ENCODE measurements around the gene PRSS53. TPM values are rescaled to one million over a fixed set of nuclear protein-coding genes. Genes with fewer than 3 reads are reported as not detected.

The PRSS53 gene
- total RNA-seq, 1 experiment from 2014 or later, result 4.0 TPM

DNA sequence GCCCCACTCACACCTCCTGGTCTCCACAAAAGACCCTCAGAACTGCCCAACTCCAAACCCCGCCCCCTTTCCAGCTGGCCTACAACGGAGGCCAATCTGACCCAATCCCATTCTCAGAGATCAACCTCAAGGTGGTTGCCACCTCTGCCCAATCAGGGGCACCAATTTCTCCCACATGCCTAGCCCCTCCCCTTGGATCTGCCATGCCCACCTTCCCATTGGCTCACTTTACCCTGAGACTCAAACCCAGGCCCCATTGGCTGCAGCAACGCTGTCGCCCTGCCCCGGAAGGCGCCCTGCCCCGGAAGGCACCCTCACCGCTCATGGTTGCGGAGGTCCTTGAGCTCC is 25.3 kb downstream of the PRSS53 start:
- no peaks in the 10 kb centered on the region for H4K20me1 ChIP-seq (ENCODE audit: insufficient read depth, low read depth, low read length)
- 0 out of 2 replicates have a peak, but pooled peaks cover 3% of the 10 kb centered on the region for H3K36me3 ChIP-seq (ENCODE audit: insufficient read depth, low read length)
- peaks cover 33% of the 10 kb centered on the region for H3K79me2 ChIP-seq (ENCODE audit: low read length)
- no peaks in the 10 kb centered on the region for H3K9me2 ChIP-seq (replicated peaks; ENCODE audit: insufficient read depth, low read length)
- no peaks in the 10 kb centered on the region for H3K4me1 ChIP-seq (ENCODE audit: low read length)
- no peaks in the 10 kb centered on the region for H3K9me3 ChIP-seq (ENCODE audit: low read length)
- no peak overlapping the region for H3K9ac ChIP-seq (ENCODE audit: low read length)
- no peak overlapping the region for H3K4me3 ChIP-seq (ENCODE audit: low read length)
- H3K27me3 ChIP-seq (ENCODE audit: low read length), result no peaks in the 10 kb centered on the region
- H2AFZ ChIP-seq (ENCODE audit: low read length), result no peak overlapping the region
- no peak overlapping the region for H3K4me2 ChIP-seq (ENCODE audit: low read depth, low read length, poor library complexity, severe bottlenecking)
- H3K27ac ChIP-seq (ENCODE audit: low read length), result no peak overlapping the region
- DNase-seq, result no peak

DNA sequence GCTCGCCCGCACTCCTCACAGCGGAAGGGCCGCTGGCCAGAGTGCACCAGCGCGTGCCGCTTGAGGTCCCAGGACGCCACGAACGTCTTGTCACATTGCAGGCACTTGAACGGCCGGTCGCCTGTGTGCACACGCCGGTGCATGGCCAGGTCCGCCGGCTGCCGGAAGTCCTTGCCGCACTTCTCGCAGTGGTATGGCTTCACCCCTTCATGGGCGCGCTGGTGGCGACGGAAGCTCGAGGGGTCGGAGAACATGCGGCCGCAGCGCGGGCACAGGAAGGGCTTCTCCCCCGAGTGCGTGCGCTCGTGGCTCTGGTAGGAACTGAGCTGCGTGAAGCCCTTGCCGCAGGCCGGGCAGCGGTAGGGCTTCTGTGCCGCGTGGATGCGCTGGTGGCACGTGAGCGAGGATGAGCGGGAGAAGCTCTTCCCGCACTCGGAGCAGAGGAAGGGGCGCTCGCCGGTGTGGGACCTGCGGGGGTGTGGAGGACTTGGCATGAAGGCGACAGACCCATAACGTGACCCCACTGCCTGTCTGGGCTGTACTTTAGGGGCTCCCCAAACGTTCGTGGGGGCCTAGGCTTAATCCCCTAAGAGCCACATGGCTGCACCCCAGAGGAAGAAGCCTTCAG is 26.8 kb downstream of the PRSS53 start:
- 0 out of 2 replicates have a peak, but pooled peaks cover 3% of the 10 kb centered on the region for H3K36me3 ChIP-seq (ENCODE audit: insufficient read depth, low read length)
- no peak overlapping the region for H3K4me3 ChIP-seq (ENCODE audit: low read length)
- no peaks in the 10 kb centered on the region for H4K20me1 ChIP-seq (ENCODE audit: insufficient read depth, low read depth, low read length)
- no peaks in the 10 kb centered on the region for H3K27me3 ChIP-seq (ENCODE audit: low read length)
- H3K9me2 ChIP-seq (replicated peaks; ENCODE audit: insufficient read depth, low read length), result no peaks in the 10 kb centered on the region
- H2AFZ ChIP-seq (ENCODE audit: low read length), result no peak overlapping the region
- no peaks in the 10 kb centered on the region for H3K9me3 ChIP-seq (ENCODE audit: low read length)
- peaks cover 20% of the 10 kb centered on the region for H3K79me2 ChIP-seq (ENCODE audit: low read length)
- no peaks in the 10 kb centered on the region for H3K4me1 ChIP-seq (ENCODE audit: low read length)
- no peak overlapping the region for H3K9ac ChIP-seq (ENCODE audit: low read length)
- no peak overlapping the region for H3K27ac ChIP-seq (ENCODE audit: low read length)
- no peak for DNase-seq
- H3K4me2 ChIP-seq (ENCODE audit: low read depth, low read length, poor library complexity, severe bottlenecking), result no peak overlapping the region

DNA sequence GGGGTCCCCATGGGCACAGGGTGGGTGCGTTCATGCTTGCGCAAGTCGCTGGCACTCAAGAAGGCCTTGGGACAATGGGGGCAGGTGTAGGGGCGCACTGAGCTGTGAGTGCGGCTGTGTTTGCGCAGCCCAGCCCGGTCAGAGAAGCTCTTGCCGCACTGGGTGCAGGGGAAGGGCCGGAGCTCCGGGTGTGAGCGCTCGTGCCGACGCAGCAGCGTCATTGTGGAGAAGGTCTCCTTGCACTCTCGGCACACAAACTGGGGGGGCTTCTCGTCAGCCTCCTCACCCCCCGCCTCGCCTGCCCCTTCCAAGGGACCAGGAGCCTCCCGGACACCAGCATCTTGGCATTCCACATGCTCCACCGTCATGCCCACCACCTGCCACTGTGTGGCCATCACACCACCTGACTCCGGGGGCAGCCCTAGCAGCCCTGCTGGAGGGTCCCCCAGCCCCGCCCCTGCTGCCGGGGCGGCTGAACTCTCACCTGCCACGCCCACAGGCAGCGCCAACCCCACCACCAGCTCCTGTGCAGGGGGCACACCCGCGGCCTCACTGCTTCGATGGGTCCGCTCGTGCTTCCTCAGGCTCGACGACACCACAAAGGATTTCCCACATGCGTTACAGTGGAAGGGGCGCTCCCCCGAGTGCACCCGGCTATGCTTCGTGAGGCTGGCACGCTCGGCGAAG is 27.5 kb downstream of the PRSS53 start:
- Histone ChIP-seq H3K27ac (ENCODE audit: low read length) (no peak overlapping the region), H3K4me3 (ENCODE audit: low read length) (no peak overlapping the region), H3K4me2 (ENCODE audit: low read depth, low read length, poor library complexity, severe bottlenecking) (no peak overlapping the region), H3K9me2 (replicated peaks; ENCODE audit: insufficient read depth, low read length) (no peaks in the 10 kb centered on the region), H2AFZ (ENCODE audit: low read length) (no peak overlapping the region), H3K36me3 (ENCODE audit: insufficient read depth, low read length) (0 out of 2 replicates have a peak, but pooled peaks cover 3% of the 10 kb centered on the region), H4K20me1 (ENCODE audit: insufficient read depth, low read depth, low read length) (no peaks in the 10 kb centered on the region), H3K9me3 (ENCODE audit: low read length) (no peaks in the 10 kb centered on the region), H3K27me3 (ENCODE audit: low read length) (no peaks in the 10 kb centered on the region), H3K79me2 (ENCODE audit: low read length) (peaks cover 14% of the 10 kb centered on the region), H3K9ac (ENCODE audit: low read length) (no peak overlapping the region), H3K4me1 (ENCODE audit: low read length) (no peaks in the 10 kb centered on the region)
- no peak for DNase-seq

DNA sequence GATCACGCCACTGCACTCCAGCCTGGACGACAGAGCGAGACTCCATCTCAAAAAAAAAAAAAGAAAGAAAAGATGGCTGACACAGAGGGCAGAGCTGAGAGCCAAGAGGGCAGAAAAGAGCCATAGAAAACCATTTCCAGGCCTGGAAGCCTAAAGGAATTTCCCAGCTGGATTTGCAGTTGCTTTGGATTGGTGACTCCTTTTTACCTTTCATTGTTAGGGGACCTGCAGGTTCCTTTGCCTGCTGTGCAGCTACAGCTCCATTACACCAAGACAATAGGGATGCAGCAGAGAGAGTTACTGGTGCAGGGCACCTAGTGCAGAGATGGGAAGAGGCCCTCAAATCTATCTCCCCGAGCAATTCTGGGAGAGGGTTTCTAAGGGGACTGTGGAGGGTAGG is 33.1 kb downstream of the PRSS53 start:
- Histone ChIP-seq H3K9me3 (ENCODE audit: low read length) (no peaks in the 10 kb centered on the region), H3K9ac (ENCODE audit: low read length) (no peak overlapping the region), H3K4me2 (ENCODE audit: low read depth, low read length, poor library complexity, severe bottlenecking) (no peak overlapping the region), H3K4me1 (ENCODE audit: low read length) (no peaks in the 10 kb centered on the region), H4K20me1 (ENCODE audit: insufficient read depth, low read depth, low read length) (no peaks in the 10 kb centered on the region), H3K27me3 (ENCODE audit: low read length) (no peaks in the 10 kb centered on the region), H3K36me3 (ENCODE audit: insufficient read depth, low read length) (0 out of 2 replicates have a peak, but pooled peaks cover under 1% of the 10 kb centered on the region), H3K27ac (ENCODE audit: low read length) (no peak overlapping the region), H3K4me3 (ENCODE audit: low read length) (no peak overlapping the region), H3K79me2 (ENCODE audit: low read length) (no peaks in the 10 kb centered on the region), H2AFZ (ENCODE audit: low read length) (no peak overlapping the region), H3K9me2 (replicated peaks; ENCODE audit: insufficient read depth, low read length) (no peaks in the 10 kb centered on the region)
- DNase-seq, result no peak

DNA sequence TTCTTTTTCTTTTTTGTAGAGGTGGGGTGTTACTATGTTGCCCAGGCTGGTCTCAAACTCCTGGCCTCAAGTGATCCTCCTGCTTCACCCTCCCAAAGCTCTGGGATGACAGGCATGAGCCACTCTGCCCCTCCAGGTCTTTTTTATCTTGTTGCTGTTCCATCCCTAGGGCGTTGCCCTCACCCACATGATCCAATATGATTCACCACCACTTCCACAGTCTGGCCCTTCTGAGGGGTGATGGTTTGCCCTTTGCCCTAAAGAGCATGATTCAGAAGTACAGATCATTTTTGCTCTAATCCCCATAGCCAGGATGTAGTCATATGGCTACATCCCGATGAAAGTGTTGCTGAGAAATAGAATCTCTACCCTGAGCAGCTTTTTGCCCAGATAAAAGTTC is 36.6 kb downstream of the PRSS53 start:
- no peak overlapping the region for H3K27ac ChIP-seq (ENCODE audit: low read length)
- H3K9me2 ChIP-seq (replicated peaks; ENCODE audit: insufficient read depth, low read length), result no peaks in the 10 kb centered on the region
- DNase-seq, result no peak
- H3K79me2 ChIP-seq (ENCODE audit: low read length), result no peaks in the 10 kb centered on the region
- H3K36me3 ChIP-seq (ENCODE audit: insufficient read depth, low read length), result no peaks in the 10 kb centered on the region
- H3K27me3 ChIP-seq (ENCODE audit: low read length), result no peaks in the 10 kb centered on the region
- no peak overlapping the region for H3K4me2 ChIP-seq (ENCODE audit: low read depth, low read length, poor library complexity, severe bottlenecking)
- no peak overlapping the region for H2AFZ ChIP-seq (ENCODE audit: low read length)
- H3K4me1 ChIP-seq (ENCODE audit: low read length), result no peaks in the 10 kb centered on the region
- no peak overlapping the region for H3K9ac ChIP-seq (ENCODE audit: low read length)
- no peaks in the 10 kb centered on the region for H3K9me3 ChIP-seq (ENCODE audit: low read length)
- H4K20me1 ChIP-seq (ENCODE audit: insufficient read depth, low read depth, low read length), result no peaks in the 10 kb centered on the region
- H3K4me3 ChIP-seq (ENCODE audit: low read length), result no peak overlapping the region

DNA sequence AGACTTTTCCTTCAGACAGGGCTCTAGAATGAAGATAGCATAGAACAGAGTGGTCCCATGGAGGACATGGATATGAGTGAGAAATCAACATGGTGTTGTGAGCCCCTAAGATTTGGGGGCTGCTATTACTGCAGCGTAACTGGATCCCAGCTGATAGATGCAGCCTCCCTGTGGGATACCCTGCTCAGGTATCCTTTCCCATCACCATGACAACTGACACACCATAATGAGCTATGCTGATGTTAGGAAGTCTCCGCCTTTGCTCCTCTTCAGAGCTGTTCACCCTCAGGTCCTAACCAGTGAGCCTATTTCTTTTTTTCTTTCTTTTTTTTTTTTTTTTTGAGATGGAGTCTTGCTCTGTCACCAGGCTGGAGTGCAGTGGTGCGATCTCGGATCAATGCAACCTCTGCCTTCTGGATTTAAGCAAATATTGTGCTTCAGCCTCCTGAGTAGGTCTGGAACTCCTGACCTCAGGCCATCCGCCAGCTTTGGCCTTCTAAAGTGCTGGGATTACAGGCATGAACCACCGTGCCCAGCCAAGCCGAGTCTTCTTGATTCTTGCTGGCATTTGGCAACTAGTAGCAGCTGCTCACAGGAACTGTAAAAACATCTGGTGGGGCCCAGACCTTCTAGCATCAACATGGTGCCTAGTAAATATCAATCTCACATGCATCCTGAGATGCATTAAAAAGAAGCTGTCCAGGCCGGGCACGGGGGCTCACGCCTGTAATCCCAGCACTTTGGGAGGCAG is 38.3 kb downstream of the PRSS53 start:
- Histone ChIP-seq H3K27ac (ENCODE audit: low read length) (no peak overlapping the region), H3K9me3 (ENCODE audit: low read length) (no peaks in the 10 kb centered on the region), H2AFZ (ENCODE audit: low read length) (no peak overlapping the region), H3K79me2 (ENCODE audit: low read length) (no peaks in the 10 kb centered on the region), H3K9me2 (replicated peaks; ENCODE audit: insufficient read depth, low read length) (no peaks in the 10 kb centered on the region), H3K4me2 (ENCODE audit: low read depth, low read length, poor library complexity, severe bottlenecking) (no peak overlapping the region), H3K4me1 (ENCODE audit: low read length) (no peaks in the 10 kb centered on the region), H3K4me3 (ENCODE audit: low read length) (no peak overlapping the region), H3K36me3 (ENCODE audit: insufficient read depth, low read length) (no peaks in the 10 kb centered on the region), H3K9ac (ENCODE audit: low read length) (no peak overlapping the region), H3K27me3 (ENCODE audit: low read length) (no peaks in the 10 kb centered on the region), H4K20me1 (ENCODE audit: insufficient read depth, low read depth, low read length) (no peaks in the 10 kb centered on the region)
- DNase-seq, result no peak

DNA sequence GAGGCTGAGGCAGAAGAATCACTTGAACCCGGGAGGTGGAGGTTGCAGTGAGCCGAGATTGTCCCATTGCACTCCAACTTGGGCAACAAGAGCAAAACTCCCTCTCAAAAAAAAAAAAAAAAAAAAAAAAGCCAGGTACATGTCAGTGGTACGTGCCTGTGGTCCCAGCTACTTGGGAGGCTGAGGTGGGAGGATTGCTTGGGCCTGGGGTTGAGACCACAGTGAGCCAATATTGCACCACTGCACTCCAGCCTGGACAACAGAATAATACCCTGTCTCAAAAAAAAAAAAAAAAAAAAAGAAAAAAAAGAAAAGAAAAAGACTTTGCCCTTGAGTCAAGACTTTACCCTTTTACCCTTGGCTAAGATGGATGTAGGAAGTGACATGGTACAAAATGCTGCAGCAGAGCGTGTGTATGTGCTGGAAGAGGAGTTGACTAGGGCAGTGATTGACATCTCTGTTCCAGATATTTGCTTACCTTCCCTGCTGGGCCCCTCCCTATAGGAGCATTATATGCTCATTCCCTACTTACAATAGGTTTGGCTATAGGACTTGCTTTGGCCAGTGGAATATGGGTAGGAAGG is 44.8 kb downstream of the PRSS53 start:
- no peaks in the 10 kb centered on the region for H4K20me1 ChIP-seq (ENCODE audit: insufficient read depth, low read depth, low read length)
- no peak for DNase-seq
- no peak overlapping the region for H3K9ac ChIP-seq (ENCODE audit: low read length)
- H3K9me2 ChIP-seq (replicated peaks; ENCODE audit: insufficient read depth, low read length), result no peaks in the 10 kb centered on the region
- H3K79me2 ChIP-seq (ENCODE audit: low read length), result no peaks in the 10 kb centered on the region
- no peak overlapping the region for H3K4me3 ChIP-seq (ENCODE audit: low read length)
- H3K27ac ChIP-seq (ENCODE audit: low read length), result no peak overlapping the region
- no peak overlapping the region for H3K4me2 ChIP-seq (ENCODE audit: low read depth, low read length, poor library complexity, severe bottlenecking)
- no peaks in the 10 kb centered on the region for H3K27me3 ChIP-seq (ENCODE audit: low read length)
- H3K4me1 ChIP-seq (ENCODE audit: low read length), result no peaks in the 10 kb centered on the region
- H2AFZ ChIP-seq (ENCODE audit: low read length), result no peak overlapping the region
- H3K36me3 ChIP-seq (ENCODE audit: insufficient read depth, low read length), result no peaks in the 10 kb centered on the region
- H3K9me3 ChIP-seq (ENCODE audit: low read length), result no peaks in the 10 kb centered on the region

DNA sequence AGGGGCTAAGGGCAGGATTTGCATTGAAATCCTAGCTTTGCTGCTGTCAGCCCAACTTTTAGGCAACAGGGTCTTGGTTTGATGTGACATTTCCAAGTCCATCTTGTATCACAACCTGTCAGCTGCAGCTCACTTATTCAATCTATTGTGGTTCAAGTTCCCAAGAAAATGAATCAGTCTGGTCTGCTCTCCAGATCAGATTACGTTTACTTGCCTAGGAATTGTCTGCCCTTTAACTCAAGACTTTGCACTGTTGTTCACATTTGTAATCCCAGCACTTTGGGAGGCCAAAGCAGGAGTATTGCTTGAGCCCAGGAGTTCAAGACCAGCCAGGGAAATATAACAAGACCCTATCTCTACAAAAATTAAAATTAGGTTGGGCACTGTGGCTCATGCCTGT is 45.4 kb downstream of the PRSS53 start:
- H3K9me2 ChIP-seq (replicated peaks; ENCODE audit: insufficient read depth, low read length), result no peaks in the 10 kb centered on the region
- H3K9ac ChIP-seq (ENCODE audit: low read length), result no peak overlapping the region
- H4K20me1 ChIP-seq (ENCODE audit: insufficient read depth, low read depth, low read length), result no peaks in the 10 kb centered on the region
- H3K4me2 ChIP-seq (ENCODE audit: low read depth, low read length, poor library complexity, severe bottlenecking), result no peak overlapping the region
- no peak overlapping the region for H2AFZ ChIP-seq (ENCODE audit: low read length)
- H3K4me1 ChIP-seq (ENCODE audit: low read length), result no peaks in the 10 kb centered on the region
- H3K9me3 ChIP-seq (ENCODE audit: low read length), result no peaks in the 10 kb centered on the region
- H3K27me3 ChIP-seq (ENCODE audit: low read length), result no peaks in the 10 kb centered on the region
- no peak overlapping the region for H3K27ac ChIP-seq (ENCODE audit: low read length)
- H3K4me3 ChIP-seq (ENCODE audit: low read length), result no peak overlapping the region
- H3K36me3 ChIP-seq (ENCODE audit: insufficient read depth, low read length), result no peaks in the 10 kb centered on the region
- no peaks in the 10 kb centered on the region for H3K79me2 ChIP-seq (ENCODE audit: low read length)
- no peak for DNase-seq

Data from Karpas-422 (cell line).